Mesenchymal stem cell (in vitro differentiated cells and primary cell): ENCODE data around the gene WNT6. TPM values are rescaled to one million over a fixed set of nuclear protein-coding genes. Genes with fewer than 3 reads are reported as not detected.

ENCODE experiments used
- DNase-seq: peaks from one replicate; pipeline ENCODE4 v3.0.0-alpha.2; 2013
- H2AFZ ChIP-seq: one replicate; pipeline ENCODE4 v1.6.1; 2013; ENCODE audit warnings: low read depth, mild to moderate bottlenecking, control low read depth, inconsistent platforms, low read length, moderate library complexity
- H2AK5ac ChIP-seq: 2 replicates; pipeline ENCODE4 v1.6.1; 2013; ENCODE audit warnings: low read length, moderate library complexity, mild to moderate bottlenecking, inconsistent platforms; ENCODE audit not compliant: severe bottlenecking
- H2BK120ac ChIP-seq: one replicate; pipeline ENCODE4 v1.6.1; 2013; ENCODE audit warnings: low read depth, mild to moderate bottlenecking, inconsistent platforms, low read length, moderate library complexity
- H2BK12ac ChIP-seq, 2 experiments: one replicate each; pipeline ENCODE4 v1.6.1; 2013; ENCODE audit warnings: inconsistent platforms in 2 of 2, low read length in 2 of 2, mild to moderate bottlenecking in 2 of 2, moderate library complexity in 2 of 2, control low read depth in 1 of 2
- H2BK15ac ChIP-seq: one replicate; pipeline ENCODE4 v1.6.1; 2013; ENCODE audit warnings: mild to moderate bottlenecking, low read depth, inconsistent platforms; ENCODE audit not compliant: poor library complexity, severe bottlenecking
- H2BK5ac ChIP-seq: 2 replicates; pipeline ENCODE4 v1.6.1; 2013; ENCODE audit warnings: low read depth, mild to moderate bottlenecking, low read length, control low read depth, inconsistent platforms; ENCODE audit not compliant: poor library complexity, severe bottlenecking
- H3K14ac ChIP-seq, 2 experiments: one replicate each; pipeline ENCODE4 v1.6.1; 2013; ENCODE audit warnings: inconsistent platforms in 2 of 2, low read length in 2 of 2, control low read depth in 1 of 2, mild to moderate bottlenecking in 1 of 2, moderate library complexity in 1 of 2
- H3K18ac ChIP-seq, 2 experiments: one replicate each; pipeline ENCODE4 v1.6.1; 2013; ENCODE audit warnings: inconsistent platforms in 2 of 2, low read length in 2 of 2, control low read depth in 1 of 2, low read depth in 1 of 2, mild to moderate bottlenecking in 1 of 2
- H3K23ac ChIP-seq, 2 experiments: one replicate each; pipeline ENCODE4 v1.6.1; 2013; ENCODE audit warnings: inconsistent platforms in 2 of 2, low read length in 2 of 2, mild to moderate bottlenecking in 2 of 2, moderate library complexity in 2 of 2, control low read depth in 1 of 2
- H3K27ac ChIP-seq: 2 replicates; pipeline ENCODE4 v1.5.1; 2013; ENCODE audit warnings: mild to moderate bottlenecking, moderate library complexity, low read length, control low read depth, inconsistent platforms; ENCODE audit not compliant: poor library complexity, severe bottlenecking
- H3K27me3 ChIP-seq, 2 experiments: 2 replicates each; pipeline versions ENCODE4 v1.6.1 to v1.7.0; 2013; ENCODE audit warnings: low read length in 2 of 2, mild to moderate bottlenecking in 2 of 2, moderate library complexity in 2 of 2, control low read depth in 1 of 2, inconsistent platforms in 1 of 2; ENCODE audit not compliant: control insufficient read depth in 1 of 2, insufficient read depth in 1 of 2
- H3K36me3 ChIP-seq, 2 experiments: 2 replicates each; pipeline versions ENCODE4 v1.6.1 to v1.7.0; 2013; ENCODE audit warnings: low read length in 2 of 2, control low read depth in 1 of 2, inconsistent platforms in 1 of 2, low read depth in 1 of 2, mild to moderate bottlenecking in 1 of 2; ENCODE audit not compliant: insufficient read depth in 2 of 2, control insufficient read depth in 1 of 2
- H3K4ac ChIP-seq, 2 experiments: one replicate each; pipeline ENCODE4 v1.6.1; 2013; ENCODE audit warnings: inconsistent platforms in 2 of 2, low read length in 2 of 2, mild to moderate bottlenecking in 2 of 2, moderate library complexity in 2 of 2, control low read depth in 1 of 2, low read depth in 1 of 2
- H3K4me1 ChIP-seq: 2 replicates; pipeline ENCODE4 v1.6.1; 2013; ENCODE audit warnings: low read depth, low read length, control low read depth; ENCODE audit not compliant: control insufficient read depth, insufficient read depth
- H3K4me2 ChIP-seq: 2 replicates; pipeline ENCODE4 v1.6.1; 2013; ENCODE audit warnings: low read length, mild to moderate bottlenecking, inconsistent platforms; ENCODE audit not compliant: poor library complexity, severe bottlenecking
- H3K4me3 ChIP-seq, 2 experiments: 2 replicates each; pipeline versions ENCODE4 v1.5.1 to v1.7.0; 2013; ENCODE audit warnings: low read length in 2 of 2, mild to moderate bottlenecking in 2 of 2, control low read depth in 1 of 2, low read depth in 1 of 2; ENCODE audit not compliant: insufficient read depth in 1 of 2
- H3K79me1 ChIP-seq: replicated peaks from 2 replicates; pipeline ENCODE4 v1.6.1; 2013; ENCODE audit warnings: mild to moderate bottlenecking, control low read depth, low read length, inconsistent platforms; ENCODE audit not compliant: poor library complexity, severe bottlenecking
- H3K9ac ChIP-seq: 2 replicates; pipeline ENCODE4 v1.7.0; 2013; ENCODE audit warnings: mild to moderate bottlenecking, low read length, moderate library complexity
- H3K9me3 ChIP-seq: 2 replicates; pipeline ENCODE4 v1.7.0; 2013; ENCODE audit warnings: mild to moderate bottlenecking, low read length; ENCODE audit not compliant: control insufficient read depth
- H4K8ac ChIP-seq: one replicate; pipeline ENCODE4 v1.6.1; 2013; ENCODE audit warnings: inconsistent platforms, mild to moderate bottlenecking, low read length, moderate library complexity
- H4K91ac ChIP-seq: one replicate; pipeline ENCODE4 v1.6.1; 2013; ENCODE audit warnings: mild to moderate bottlenecking, low read length, inconsistent platforms
- WGBS: methylation state at CpG from one replicate; pipeline ENCODE4 v1.1.7; 2013; ENCODE audit warnings: mixed read lengths; 5-methylcytosine and 5-hydroxymethylcytosine counted together
- polyA plus RNA-seq, 2 experiments: library from polyadenylated mRNA; stranded (reverse); fragments of 200-250 nt; gene quantifications; one replicate each; pipeline ENCODE4 v1.2.3, GENCODE V29; 2013

Gene WNT6
- polyA plus RNA-seq (2013, experiment 1 of 2), result not detected
- polyA plus RNA-seq (2013, experiment 2 of 2), result not detected

GRCh38 chr2:218859556-218859987 is at the start of gene WNT6:
Gene WNT6 (plus strand): TSS chr2:218859805. CDS start chr2:218860038, 233 bp downstream.
- WGBS, result under 1% methylated on average over 21 of the region's 64 CpGs
- Histone ChIP-seq H4K8ac (no peak within 1 kb of the TSS), H3K9ac (no peak within 1 kb of the TSS)

GRCh38 chr2:218810256-218810655 is 49.3 kb upstream of the WNT6 start:
- H2BK5ac ChIP-seq, result no peak overlapping the region

More at GRCh38 chr2:218859556-218859987, at the start of gene WNT6:
- Histone ChIP-seq H3K36me3 (no peaks in the 10 kb centered on the region), H2BK120ac (no peak within 1 kb of the TSS), H3K23ac (peak within 1 kb of the TSS in 1 of 2 experiments; percentile 26), H3K18ac (no peak within 1 kb of the TSS), H3K4ac (no peak within 1 kb of the TSS), H3K4me2 (peak within 1 kb of the TSS; percentile 49), H3K9me3 (no peaks in the 10 kb centered on the region), H2BK12ac (no peak within 1 kb of the TSS), H2AFZ (no peak within 1 kb of the TSS), H2BK15ac (peak within 1 kb of the TSS; percentile 12), H2BK5ac (no peak within 1 kb of the TSS), H3K4me3 (peak within 1 kb of the TSS in 1 of 2 experiments; percentile 16), H3K27me3 (peaks cover 79 to 89% of the 10 kb centered on the region in 2 experiments), H3K27ac (no peak within 1 kb of the TSS), H3K79me1 (no peaks in the 10 kb centered on the region), H2AK5ac (no peak within 1 kb of the TSS), H3K4me1 (peaks cover 20% of the 10 kb centered on the region), H4K91ac (no peak within 1 kb of the TSS), H3K14ac (no peak within 1 kb of the TSS)
- DNase-seq, result no peak

GRCh38 chr2:218811382-218811781 is 48.2 kb upstream of the WNT6 start:
- Histone ChIP-seq H3K4me3 (no peak overlapping the region), H2BK5ac (no peak overlapping the region), H2AFZ (no peak overlapping the region), H3K9ac (no peak overlapping the region), H3K14ac (peak overlapping the region in 1 of 2 experiments; percentile 83), H3K4me1 (peaks cover 3% of the 10 kb centered on the region), H3K18ac (no peak overlapping the region), H3K4me2 (no peak overlapping the region), H2BK120ac (no peak overlapping the region), H2BK12ac (no peak overlapping the region), H2AK5ac (no peak overlapping the region), H2BK15ac (no peak overlapping the region), H4K91ac (peak overlapping the region; percentile 62), H3K4ac (no peak overlapping the region), H4K8ac (peak overlapping the region; percentile 36), H3K36me3 (peaks cover 31 to 52% of the 10 kb centered on the region in 2 experiments), H3K79me1 (peaks cover 11% of the 10 kb centered on the region), H3K27ac (no peak overlapping the region), H3K9me3 (no peaks in the 10 kb centered on the region), H3K23ac (no peak overlapping the region), H3K27me3 (peaks cover 0 to 25% of the 10 kb centered on the region in 2 experiments)
- 81% methylated on average over 4 of the region's 4 CpGs for WGBS
- DNase-seq, result peak; percentile 15

More at GRCh38 chr2:218810256-218810655, 49.3 kb upstream of the WNT6 start:
- H3K27ac ChIP-seq, result no peak overlapping the region
- peaks cover 11% of the 10 kb centered on the region for H3K79me1 ChIP-seq
- no peak overlapping the region for H3K4ac ChIP-seq
- H3K4me3 ChIP-seq, result no peak overlapping the region
- WGBS, result 63% methylated on average over 2 of the region's 2 CpGs
- no peak overlapping the region for H4K91ac ChIP-seq
- H3K14ac ChIP-seq, result no peak overlapping the region
- peaks cover 26 to 40% of the 10 kb centered on the region in 2 experiments for H3K36me3 ChIP-seq
- no peak overlapping the region for H3K18ac ChIP-seq
- peaks cover 0 to 25% of the 10 kb centered on the region in 2 experiments for H3K27me3 ChIP-seq
- no peak overlapping the region for H2AK5ac ChIP-seq
- peaks cover 3% of the 10 kb centered on the region for H3K4me1 ChIP-seq
- no peak overlapping the region for H3K4me2 ChIP-seq
- no peak overlapping the region for H3K23ac ChIP-seq
- H2BK120ac ChIP-seq, result no peak overlapping the region
- no peak overlapping the region for H2AFZ ChIP-seq
- no peak overlapping the region for H3K9ac ChIP-seq
- no peak overlapping the region for H2BK12ac ChIP-seq
- H2BK15ac ChIP-seq, result no peak overlapping the region
- DNase-seq, result peak; percentile 23
- H3K9me3 ChIP-seq, result no peaks in the 10 kb centered on the region
- H4K8ac ChIP-seq, result no peak overlapping the region

- H3K27me3 ChIP-seq, result peaks cover 0 to 25% of the 10 kb centered on the region in 2 experiments
- H3K4ac ChIP-seq, result no peak overlapping the region
- H4K91ac ChIP-seq, result peak overlapping the region; percentile 15
- no peak overlapping the region for H3K4me2 ChIP-seq
- H3K9ac ChIP-seq, result no peak overlapping the region
- no peaks in the 10 kb centered on the region for H3K9me3 ChIP-seq
- H3K18ac ChIP-seq, result no peak overlapping the region
- no peak overlapping the region for H2BK12ac ChIP-seq
- WGBS, result 96% methylated on average over 21 of the region's 21 CpGs
- DNase-seq, result no peak
- H2AFZ ChIP-seq, result no peak overlapping the region
- no peak overlapping the region for H2BK120ac ChIP-seq
- no peak overlapping the region for H3K27ac ChIP-seq
- H3K14ac ChIP-seq, result no peak overlapping the region
- H2BK5ac ChIP-seq, result no peak overlapping the region
- H3K23ac ChIP-seq, result no peak overlapping the region
- H3K4me1 ChIP-seq, result peaks cover 3% of the 10 kb centered on the region
- no peak overlapping the region for H3K4me3 ChIP-seq
- peaks cover 11% of the 10 kb centered on the region for H3K79me1 ChIP-seq
- no peak overlapping the region for H2BK15ac ChIP-seq
- H2AK5ac ChIP-seq, result no peak overlapping the region
- H3K36me3 ChIP-seq, result peaks cover 31 to 55% of the 10 kb centered on the region in 2 experiments
- no peak overlapping the region for H4K8ac ChIP-seq
Observed at GRCh38 chr2:218812096-218812815, 47.3 kb upstream of the WNT6 start.
